Measurements from ENCODE around the gene MAL.

GRCh38 chr2:95007822-95008221 lies 17.7 kb upstream of the MAL start:
- TF ChIP-seq CTCF (IDR thresholded peaks at IDR 0.05): no peak
- no peak for TF ChIP-seq POLR2A (IDR thresholded peaks at IDR 0.05)

Measured in heart left ventricle (tissue), 13 donors.